A549 treated with dexamethasone at 1 μM for 4 hours (cell line): Measurements from ENCODE around the gene SEH1L. TPM values are rescaled to one million over a fixed set of nuclear protein-coding genes. Genes with fewer than 3 reads are reported as not detected.

ENCODE experiments used
- total RNA-seq: library from RNA; stranded (reverse); fragments of 200-300 nt; extraction: Qiagen RNA extraction; gene quantifications from 5 replicates; pipeline ENCODE4 v1.2.3, GENCODE V29; 2022

The SEH1L gene, protein sequence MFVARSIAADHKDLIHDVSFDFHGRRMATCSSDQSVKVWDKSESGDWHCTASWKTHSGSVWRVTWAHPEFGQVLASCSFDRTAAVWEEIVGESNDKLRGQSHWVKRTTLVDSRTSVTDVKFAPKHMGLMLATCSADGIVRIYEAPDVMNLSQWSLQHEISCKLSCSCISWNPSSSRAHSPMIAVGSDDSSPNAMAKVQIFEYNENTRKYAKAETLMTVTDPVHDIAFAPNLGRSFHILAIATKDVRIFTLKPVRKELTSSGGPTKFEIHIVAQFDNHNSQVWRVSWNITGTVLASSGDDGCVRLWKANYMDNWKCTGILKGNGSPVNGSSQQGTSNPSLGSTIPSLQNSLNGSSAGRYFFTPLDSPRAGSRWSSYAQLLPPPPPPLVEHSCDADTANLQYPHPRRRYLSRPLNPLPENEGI
- total RNA-seq: 24.9 to 33.1 TPM (median 28.9 TPM) in 5 replicates

DNA sequence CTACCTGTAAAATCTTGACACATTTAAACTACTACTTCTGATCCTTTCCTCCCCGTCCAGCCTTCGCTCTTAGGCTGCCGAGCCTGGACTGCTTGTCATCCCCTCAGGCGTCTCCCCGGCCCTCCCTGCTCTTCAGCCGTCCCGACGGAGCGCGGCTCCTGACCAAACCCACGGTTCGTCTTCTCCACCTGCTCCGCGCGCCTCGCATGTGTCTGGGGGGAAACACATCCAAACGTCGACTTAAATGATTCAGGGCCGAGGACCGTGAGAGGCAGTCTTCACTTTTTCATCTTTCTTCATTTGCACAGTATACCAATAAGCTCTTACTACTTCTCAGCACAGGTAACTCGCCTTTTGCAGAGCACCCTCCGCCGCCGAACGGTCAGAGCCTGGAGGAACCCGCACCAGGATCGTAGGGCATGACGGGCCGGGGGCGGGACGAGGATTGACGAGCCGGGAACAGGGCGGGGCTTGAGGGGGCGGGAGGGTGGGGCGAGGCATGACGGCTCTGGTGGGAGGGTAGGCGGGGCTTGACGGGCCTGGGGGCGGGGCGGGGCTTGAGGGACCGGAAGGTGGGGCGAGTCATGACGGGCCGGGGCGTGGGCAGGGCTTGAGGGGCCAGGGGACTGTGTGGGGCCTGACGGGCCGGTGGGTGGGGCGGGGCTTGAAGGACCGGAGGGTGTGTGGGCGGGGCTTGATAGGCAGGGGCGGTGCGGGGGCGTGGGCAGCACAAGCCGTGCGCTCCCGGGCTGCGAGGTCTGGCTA, at the start of gene SEH1L:
Gene SEH1L, plus strand, starts transcription at position 727 of the 765 bp plus-strand sequence. CDS start 111 bp downstream, outside the sequence.

DNA sequence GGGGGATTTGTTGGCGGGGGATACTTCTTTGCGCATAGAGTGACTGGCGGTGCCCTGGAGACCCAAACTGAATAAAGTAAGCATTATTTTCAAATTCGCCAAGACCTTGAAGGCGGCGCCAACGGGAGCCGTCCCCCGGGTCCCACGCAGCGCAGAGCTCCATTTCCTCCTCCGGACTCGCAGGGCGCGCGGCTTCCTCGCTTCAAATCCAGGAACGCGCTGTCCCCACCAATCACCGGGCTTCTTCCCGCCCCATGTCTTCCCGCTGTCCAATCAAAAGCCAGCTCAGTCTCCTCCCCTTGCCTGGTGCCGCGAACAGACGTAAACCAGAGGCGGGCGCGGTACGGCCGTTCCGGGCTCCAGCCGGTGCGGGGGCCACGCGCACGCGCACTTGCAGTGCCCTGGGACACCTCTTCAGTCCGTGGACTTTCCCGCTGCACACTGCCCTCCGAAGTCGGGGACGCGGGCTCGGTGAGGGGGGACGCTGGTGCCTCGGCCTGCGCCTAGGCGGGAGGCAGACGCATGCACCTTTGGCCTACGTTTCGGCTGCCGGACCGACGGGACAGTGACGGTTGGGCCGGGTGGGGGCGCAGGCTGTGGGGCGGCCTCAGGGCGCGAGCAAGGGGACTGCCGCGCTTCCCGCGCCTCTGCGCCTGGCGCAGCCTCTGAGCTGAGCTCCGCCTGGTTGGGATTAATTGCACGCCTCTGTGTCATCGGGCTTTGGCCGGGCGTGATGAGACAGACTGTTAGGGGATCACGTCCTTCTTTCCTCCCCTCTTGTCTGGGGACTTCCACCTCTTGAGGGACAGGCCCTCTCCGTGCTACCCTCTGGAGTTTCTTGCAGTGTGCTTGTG, 43.4 kb downstream of the SEH1L start, which contains the start of gene CEP192:
Gene CEP192, plus strand, starts transcription at position 396 of the 854 bp plus-strand sequence. CDS start 8,063 bp downstream, outside the sequence.

Other genes with a start within 250 kb of the SEH1L start
- 5.3 to 6.3 TPM (median 5.6 TPM) in 5 replicates for gene CEP76, start 245.3 kb upstream of the SEH1L start, total RNA-seq
- gene PSMG2, start 245.0 kb upstream of the SEH1L start, total RNA-seq: 62.1 to 70.1 TPM (median 66.5 TPM) in 5 replicates
- gene PTPN2, start 63.8 kb upstream of the SEH1L start, total RNA-seq: 18.7 to 20.3 TPM (median 19.3 TPM) in 5 replicates
- gene CEP192, start 43.4 kb downstream of the SEH1L start, total RNA-seq: 7.5 to 9.2 TPM (median 8.6 TPM) in 5 replicates